Jurkat, Clone E6-1 (cell line): ENCODE results near the gene DNAJC28.

ENCODE experiments used
- DNase-seq: peaks from one replicate; pipeline ENCODE4 v3.0.0-alpha.2; 2011; ENCODE audit warnings: low read depth, low spot score
- H3K4me3 ChIP-seq: 2 replicates; pipeline ENCODE4 v1.5.1; 2011; ENCODE audit warnings: mild to moderate bottlenecking, low read length, control low read depth, moderate library complexity

The DNAJC28 gene

DNA sequence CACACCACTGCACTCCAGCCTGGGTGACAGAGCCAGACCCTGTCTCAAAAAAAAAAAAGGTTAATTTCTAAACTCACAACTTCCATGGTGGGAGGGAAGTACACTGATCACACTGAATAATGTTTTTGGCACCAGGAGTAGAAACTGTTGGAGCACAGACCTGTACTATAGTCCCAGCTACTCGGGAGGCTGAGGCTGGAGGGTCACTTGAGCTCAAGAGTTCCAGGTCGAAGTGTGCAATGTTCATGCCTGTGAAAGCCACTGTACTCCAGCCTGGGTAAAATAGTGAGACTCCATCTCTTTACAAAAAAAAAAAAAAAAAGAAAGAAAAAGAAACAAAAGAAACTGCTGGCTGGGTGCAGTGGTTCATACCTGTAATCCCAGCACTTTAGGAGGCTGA, 47.0 kb downstream of the DNAJC28 start:
- no peak overlapping the region for H3K4me3 ChIP-seq
- DNase-seq: no peak

DNA sequence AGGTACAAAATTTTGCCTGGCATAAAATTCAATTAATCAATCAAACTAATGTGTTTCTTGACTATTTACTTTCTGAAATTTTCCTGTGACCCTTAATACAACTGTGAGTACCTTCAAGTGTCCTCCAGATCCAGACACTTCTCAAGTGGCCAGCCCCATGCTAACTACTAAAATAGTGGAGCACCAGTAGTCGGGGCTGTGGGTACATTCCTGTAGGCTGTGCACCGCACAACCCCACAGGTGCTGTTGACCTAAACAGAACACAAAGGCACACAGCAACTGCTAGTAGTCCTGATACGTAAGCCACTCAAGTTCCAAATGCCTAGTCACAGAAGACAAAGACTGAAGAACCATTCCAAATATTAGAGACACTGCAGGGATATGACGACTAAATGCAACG, 48.3 kb downstream of the DNAJC28 start:
- no peak for DNase-seq
- no peak overlapping the region for H3K4me3 ChIP-seq

DNA sequence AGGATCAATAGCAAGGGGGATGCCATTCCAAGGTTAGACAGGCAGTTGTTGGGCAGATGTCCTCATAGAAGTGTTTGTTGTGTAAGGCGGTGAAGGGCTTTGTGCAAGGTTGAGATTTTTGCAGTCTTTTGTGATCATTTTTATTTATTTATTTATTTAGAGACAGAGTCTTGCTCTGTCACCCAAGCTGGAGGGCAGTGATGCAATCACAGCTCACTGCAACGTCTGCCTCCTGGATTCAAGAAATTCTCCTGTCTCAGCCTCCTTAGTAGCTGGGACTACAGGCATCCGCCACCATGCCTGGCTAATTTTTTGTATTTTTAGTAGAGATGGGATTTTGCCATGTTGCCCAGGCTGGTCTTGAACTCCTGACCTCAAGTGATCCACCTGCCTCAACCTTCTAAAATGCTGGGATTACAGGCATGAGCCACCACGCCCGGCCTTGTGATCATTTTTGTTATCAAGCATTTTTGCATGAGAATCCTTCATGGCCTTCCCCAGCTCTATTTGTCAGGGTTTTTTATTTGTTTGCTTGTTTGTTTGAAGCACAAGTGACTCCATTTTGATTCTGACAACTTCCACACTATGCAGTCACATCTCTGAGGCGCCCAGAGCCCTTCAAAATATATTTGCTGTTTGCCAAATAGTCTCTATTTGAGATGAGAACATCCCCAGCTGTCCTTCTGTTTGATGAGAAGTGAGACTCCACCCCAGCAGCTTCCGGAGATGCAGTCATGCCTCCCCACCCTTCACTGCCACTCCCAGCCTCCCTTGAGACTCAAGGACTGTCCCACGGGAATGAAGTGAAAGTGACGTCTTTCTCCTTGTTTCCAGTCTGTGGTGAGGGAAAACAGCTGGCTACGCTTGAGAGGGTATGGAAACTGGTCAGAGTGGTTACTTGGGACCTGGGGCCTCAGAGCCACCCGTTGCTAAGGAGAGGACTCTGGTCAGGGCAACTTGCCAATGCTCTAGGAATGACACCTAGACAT, 49.7 kb downstream of the DNAJC28 start:
- no peak for DNase-seq
- no peak overlapping the region for H3K4me3 ChIP-seq
